DMS 273 treated with DMSO at 0.1 percent for 48 hours (cell line): ENCODE data around the gene NPTX1.

Experiments used
- DNase-seq: peaks from one replicate; lab custom pipeline; 2025; lab: John Stamatoyannopoulos, UW

The NPTX1 gene

GRCh38 chr17:80503921-80504320, 27.5 kb upstream of the NPTX1 start:
- no peak for DNase-seq

GRCh38 chr17:80503031-80503430, 26.6 kb upstream of the NPTX1 start:
- DNase-seq = no peak

- DNase-seq = no peak
Observed at GRCh38 chr17:80502578-80502877, 26.1 kb upstream of the NPTX1 start.

GRCh38 chr17:80501741-80502577, 25.6 kb upstream of the NPTX1 start:
- no peak for DNase-seq

- DNase-seq = no peak
Observed at GRCh38 chr17:80499961-80500665, 23.7 kb upstream of the NPTX1 start.

- DNase-seq = no peak
Observed at GRCh38 chr17:80499560-80499959, 23.2 kb upstream of the NPTX1 start.

DNA sequence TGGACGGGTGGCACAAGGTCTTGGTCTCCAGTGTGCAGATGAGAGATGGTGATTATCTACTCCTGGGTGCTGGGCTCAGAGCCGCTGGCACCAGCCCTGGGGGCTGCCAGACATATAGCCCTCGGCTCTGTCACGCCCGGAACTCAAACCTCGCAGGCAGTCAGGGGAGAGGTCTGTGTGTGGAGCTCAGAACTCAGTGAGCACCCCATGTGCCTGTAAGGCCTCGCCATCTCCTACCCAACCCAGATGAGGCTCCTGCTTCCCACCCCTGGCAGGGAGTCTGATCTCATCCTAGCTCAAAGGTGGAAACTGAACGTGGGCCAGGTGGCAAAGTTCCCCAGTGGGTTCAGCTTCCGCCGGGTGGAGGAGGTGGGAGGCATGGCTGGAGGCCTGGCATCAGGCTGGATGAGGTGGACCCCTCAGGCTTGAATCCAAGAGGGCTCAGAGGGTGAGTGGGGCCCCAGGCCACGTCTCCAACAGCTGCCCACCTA, 22.6 kb upstream of the NPTX1 start:
- DNase-seq = no peak

GRCh38 chr17:80498242-80498919, 22.0 kb upstream of the NPTX1 start:
- DNase-seq = no peak

GRCh38 chr17:80497726-80498241, 21.4 kb upstream of the NPTX1 start:
- DNase-seq = no peak

GRCh38 chr17:80494547-80494946, 18.1 kb upstream of the NPTX1 start:
- DNase-seq = no peak

DNA sequence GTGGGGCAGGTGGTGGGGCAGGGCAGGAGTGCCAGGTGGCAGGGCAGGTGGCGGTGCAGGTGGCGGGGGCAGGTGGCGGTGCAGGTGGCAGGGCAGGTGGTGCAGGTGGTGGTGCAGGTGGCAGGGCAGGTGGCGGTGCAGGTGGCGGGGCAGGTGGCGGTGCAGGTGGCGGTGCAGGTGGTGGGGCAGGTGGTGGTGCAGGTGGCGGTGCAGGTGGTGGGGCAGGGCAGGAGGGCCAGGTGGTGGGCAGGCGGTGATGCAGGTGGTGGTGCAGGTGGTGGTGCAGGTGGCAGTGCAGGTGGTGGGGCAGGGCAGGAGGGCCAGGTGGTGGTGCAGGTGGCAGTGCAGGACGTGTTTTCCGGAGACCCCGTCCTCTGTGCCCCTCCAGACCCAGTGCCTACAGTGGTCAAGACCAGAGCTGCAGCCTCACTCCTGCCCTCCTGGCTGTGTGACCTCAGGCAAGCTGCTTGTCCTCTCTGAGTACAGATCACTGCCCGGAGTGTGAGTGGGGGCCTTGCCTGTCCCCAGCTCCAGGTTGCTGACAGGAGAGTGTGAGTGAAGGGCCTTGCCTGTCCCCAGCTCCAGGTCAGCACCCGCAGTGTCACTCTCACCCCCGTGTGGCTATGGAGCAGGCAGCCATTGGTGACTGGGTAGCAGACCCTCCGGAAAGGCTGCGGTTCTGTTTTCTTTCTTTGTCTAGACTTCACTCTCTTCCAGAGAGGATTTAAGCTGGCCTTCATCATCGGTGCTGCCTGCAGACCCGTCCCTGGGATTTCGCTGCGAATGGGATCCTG, 16.1 kb upstream of the NPTX1 start:
- no peak for DNase-seq

GRCh38 chr17:80491478-80492342, 15.3 kb upstream of the NPTX1 start:
- no peak for DNase-seq

DNA sequence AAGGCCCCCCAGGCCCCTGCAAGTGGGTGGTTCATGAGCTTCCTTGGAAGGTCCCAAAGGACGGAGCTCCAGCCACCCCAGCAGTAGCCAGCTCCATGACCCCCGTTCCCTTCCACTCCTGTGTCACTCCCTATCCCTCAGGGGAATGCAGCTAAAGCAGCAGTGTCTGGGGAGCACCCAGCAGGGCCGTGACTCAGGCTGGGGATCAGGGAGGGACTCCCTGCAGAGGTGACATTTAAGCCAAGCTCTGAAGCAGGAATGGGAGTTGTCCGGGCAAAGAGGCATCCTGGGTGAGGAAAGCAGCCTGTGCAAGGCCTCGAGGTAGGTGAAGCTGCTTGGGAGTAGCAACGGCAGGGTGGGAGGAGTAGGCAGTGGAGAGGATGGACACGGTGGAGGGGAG, 11.1 kb upstream of the NPTX1 start:
- DNase-seq = no peak

DNA sequence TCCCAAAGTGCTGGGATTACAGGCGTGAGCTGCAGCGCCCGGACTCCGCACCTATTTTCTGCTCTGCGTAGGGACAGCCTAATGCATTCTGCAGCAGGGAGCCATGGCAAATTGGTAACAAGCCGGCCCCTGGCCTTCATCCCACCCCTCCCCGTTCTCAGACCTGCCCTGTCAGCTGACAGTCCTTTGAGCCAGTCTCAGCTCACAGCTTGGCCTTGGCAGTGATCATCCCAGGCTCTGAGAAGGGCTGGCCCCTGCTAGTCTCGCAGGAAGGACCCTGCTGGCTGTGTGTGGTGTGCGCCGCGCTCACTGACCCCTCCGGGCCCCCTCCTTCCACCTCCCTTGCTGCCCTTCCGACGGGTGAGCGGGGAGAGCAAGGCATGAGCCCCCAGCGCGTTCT, 10.3 kb upstream of the NPTX1 start:
- DNase-seq = no peak

GRCh38 chr17:80485846-80486245, 9.4 kb upstream of the NPTX1 start:
- DNase-seq = peak; percentile 80

GRCh38 chr17:80482555-80483308, 6.3 kb upstream of the NPTX1 start:
- DNase-seq = no peak

- DNase-seq = no peak
Observed at GRCh38 chr17:80482058-80482318, 5.6 kb upstream of the NPTX1 start.

DNA sequence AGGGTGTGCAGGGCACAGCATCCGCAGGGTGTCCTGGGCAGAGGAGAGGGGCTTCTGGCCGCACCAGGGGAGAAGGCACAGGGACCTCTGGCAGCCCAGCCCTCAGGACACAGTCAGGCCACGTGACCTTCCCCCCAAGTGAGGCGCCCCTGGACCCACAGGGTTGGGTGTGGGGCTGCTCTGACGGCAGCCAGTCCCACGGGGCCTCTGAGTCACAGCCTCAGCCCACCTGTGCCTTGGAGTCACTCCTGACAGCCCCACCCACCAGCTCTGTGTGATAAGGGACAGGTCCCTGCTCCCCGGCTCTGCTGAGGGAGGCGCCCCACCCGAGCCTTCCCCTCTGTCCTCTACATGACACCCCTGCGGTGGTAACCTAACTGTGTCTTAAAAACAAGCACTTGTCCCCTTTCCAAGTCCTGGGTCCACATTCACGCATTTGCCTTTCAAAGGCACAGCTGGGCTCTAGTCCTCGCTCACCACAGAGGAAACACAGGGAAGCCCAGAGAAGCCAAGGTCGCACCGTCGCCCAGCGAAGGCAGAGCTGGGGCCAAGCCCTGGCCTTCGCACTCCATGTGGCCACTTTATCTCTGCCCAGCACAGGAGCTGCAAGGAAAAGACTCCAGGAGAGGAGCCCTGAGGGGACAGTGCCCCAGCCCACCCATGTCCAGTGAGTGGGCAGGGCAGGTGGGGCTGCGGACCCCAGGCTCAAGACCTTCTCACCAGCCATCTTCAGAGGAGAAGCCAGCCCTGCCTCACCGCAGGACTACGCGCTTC, 5.1 kb upstream of the NPTX1 start:
- DNase-seq = no peak

DNA sequence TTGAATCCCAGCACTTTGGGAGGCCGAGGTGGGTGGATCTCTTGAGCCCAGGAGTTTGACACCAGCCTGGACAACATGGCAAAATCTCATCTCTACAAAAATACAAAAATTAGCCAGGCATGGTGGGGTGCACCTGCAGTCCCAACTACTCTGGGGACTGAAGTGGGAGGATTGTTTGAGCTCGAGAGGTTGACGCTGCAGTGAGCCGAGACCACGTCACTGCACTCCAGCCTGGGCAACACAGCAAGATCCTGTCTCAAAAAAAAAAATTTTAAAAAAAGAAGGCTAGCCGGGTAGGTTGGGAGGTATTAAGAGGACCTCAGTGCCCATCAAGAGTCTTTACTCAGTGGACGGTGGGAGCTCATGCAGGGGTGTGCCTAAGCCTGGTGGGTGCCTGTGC, 3.8 kb upstream of the NPTX1 start:
- no peak for DNase-seq

DNA sequence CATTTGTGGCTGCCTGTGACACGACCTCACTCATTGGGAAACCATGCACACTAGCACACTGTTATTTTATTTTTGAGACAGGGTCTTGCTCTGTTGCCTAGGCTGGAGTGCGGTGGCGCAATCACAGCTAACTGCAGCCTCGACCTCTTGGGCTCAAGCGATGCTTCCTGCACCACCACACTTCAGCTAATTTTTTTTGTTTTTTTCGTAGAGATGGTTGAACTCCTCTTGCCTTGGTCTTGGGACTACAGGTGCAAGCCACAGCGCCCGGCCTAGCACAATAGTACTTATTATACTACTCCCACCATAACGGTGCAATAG, 2.8 kb upstream of the NPTX1 start:
- DNase-seq = no peak
